Measurements from ENCODE around the gene WIPF2. TPM values are rescaled to one million over a fixed set of nuclear protein-coding genes. Genes with fewer than 3 reads are reported as not detected.
"Not testable (repeated sequence)": the region's sequence is repeated elsewhere in the genome, so short reads cannot be mapped to it uniquely, and the experiment has no call there.

The WIPF2 gene
- total RNA-seq, 1 experiment from 2014 or later = 12.7 TPM

DNA sequence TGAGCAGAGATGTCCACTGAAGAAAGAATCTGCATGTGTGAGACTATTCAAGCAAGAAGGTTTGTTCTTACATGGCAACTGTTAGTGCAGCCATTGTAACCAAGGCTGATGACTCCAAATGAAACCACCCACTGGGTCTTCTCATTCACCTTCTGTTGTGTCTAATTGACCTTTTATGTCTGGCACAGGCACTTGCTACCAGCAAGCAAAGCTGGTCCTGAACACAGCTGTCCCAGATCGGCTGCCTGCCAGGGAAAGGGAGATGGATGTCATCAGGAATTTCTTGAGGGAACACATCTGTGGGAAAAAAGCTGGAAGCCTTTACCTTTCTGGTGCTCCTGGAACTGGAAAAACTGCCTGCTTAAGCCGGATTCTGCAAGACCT lies 72.2 kb downstream of the WIPF2 start:
- no peak for DNase-seq (ENCODE audit: extremely low read depth, low read depth)

GRCh38 chr17:40293363-40293762 lies 74.3 kb downstream of the WIPF2 start:
- no peak for DNase-seq (ENCODE audit: extremely low read depth, low read depth)

DNA sequence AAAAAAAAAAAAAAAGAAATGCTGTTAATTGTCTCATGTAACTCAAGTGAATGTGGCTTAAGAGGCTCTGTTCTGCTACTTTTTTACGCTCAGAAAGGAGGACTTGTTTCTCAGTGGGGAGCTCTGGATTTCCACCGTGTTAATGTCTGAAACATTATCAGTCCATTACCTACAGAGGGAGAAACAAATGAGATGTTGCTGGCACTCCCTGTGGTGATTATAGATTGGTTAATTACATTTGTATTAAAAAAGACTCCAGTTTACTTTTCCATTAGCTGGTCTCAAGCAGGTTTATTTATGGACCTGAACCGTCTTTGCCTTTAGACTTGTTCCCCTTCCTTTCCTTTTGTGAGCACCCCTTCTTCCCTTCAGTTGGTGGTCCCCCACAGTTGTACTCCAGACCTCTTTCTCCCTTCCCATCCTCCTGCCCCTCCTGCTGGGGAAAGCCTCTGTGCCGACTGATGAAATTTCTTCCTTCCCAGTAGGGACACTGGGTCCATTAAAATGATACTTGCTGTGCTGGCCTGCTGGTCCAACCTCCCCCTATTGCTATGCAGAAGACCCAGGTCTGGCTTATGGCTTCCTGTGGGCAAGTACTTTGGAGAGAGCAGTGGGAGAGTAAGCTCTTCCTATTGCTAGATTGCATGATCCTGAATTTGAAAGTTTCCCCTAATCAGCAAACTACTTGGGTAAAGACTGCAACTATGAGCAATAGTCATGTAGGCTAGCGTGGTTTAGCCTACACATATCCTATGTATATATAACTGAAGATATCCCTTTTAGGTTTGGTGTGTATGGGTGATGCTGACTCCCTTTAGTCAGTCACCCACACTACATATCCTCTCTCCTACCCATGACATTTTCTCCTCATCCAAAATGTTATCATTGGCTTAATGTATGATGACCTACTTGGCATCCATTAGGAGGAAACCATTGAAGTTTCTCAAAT lies 76.7 kb downstream of the WIPF2 start:
- DNase-seq (ENCODE audit: extremely low read depth, low read depth) = no peak

DNA sequence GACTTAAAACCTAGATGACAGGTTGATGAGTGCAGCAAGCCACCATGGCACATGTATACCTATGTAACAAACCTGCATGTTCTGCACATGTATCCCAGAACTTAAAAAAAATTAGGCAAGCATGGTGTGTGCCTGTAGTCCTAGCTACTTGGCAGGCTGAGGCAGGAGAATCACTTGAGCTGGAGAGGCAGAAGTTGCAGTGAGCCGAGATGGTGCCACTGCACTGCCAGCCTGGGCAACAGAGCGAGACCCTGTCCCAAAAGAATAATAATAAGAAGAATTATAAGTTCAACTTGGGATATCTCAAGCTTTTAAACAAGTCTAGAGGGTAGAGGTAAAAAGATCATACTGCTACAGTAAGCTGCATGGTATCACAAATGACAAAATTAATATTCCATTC lies 78.4 kb downstream of the WIPF2 start:
- no peak for DNase-seq (ENCODE audit: extremely low read depth, low read depth)

GRCh38 chr17:40298726-40299125 lies 79.6 kb downstream of the WIPF2 start:
- DNase-seq (ENCODE audit: extremely low read depth, low read depth) = no peak

DNA sequence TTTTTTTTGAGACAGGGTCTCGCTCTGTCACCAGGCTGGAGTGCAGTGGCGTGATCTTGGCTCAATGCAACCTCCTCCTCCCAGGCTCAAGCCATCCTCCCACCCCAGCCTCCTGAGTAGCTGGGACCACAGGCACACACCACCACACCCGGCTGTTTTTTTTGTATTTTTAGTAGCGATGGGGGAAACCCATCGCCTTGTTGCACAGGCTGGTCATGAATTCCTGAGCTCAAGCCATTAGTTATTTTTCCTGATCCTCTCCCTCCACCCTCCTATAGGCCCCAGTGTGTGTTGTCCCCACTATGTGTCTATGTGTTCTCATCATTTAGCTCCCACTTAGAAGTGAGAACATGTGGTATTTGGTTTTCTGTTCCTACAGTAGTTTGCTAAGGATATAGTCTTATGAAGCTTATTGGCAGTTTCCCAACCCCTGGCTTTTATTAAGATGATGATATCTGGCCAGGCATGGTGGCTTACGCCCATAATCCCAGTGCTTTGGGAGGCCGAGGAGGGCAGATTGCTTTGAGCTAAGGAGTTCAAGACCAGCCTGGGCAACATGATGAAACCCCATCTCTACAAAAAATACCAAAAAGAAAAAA lies 80.2 kb downstream of the WIPF2 start:
- DNase-seq (ENCODE audit: extremely low read depth, low read depth) = not testable (repeated sequence)

DNA sequence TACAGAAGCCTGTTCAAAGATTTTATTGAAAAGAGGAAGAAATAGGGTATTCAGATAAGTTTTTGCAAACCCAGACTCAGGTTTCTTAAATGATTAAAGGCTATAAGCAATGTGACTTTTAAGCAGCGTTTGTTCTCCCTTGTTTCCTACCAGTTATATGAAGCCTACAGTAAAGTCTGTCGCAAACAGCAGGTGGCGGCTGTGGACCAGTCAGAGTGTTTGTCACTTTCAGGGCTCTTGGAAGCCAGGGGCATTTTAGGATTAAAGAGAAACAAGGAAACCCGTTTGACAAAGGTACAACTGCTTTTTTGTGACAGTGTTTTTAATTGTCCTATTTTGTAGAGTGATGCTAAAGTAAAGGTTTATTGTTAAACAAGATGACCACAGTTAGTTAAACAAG lies 82.2 kb downstream of the WIPF2 start:
- DNase-seq (ENCODE audit: extremely low read depth, low read depth) = peak; percentile 31

DNA sequence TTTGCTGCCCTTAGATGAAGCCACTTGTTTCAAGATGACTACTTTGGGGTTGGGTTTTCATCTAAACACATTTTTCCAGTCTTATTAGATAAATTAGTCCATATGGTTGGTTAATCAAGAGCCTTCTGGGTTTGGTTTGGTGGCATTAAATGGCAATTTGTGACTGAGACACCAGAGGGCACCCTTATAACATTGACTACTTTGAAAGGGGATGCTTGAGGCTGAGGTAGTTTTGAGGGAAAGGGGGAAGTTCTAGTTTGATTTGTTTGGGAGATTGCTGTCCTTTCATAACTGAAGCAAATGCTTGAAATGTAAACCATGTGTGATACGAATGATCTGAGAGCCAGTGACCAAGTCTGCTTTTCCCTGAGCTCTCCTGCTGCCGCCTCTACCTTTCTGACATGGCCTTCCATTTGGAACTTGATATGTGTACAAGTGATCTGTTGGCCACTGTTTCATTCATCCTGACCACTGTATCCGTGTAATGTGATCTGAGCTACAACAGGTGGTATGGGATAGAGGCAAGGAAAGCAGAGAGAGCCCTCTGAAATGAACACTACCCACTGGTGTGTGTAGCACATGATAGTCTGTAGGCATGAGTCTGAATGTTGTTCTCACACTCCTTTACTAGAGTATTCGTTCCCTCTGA lies 84.0 kb downstream of the WIPF2 start:
- DNase-seq (ENCODE audit: extremely low read depth, low read depth) = peak; percentile 65

GRCh38 chr17:40303708-40304551 lies 84.8 kb downstream of the WIPF2 start:
- no peak for DNase-seq (ENCODE audit: extremely low read depth, low read depth)

- not testable (repeated sequence) for DNase-seq (ENCODE audit: extremely low read depth, low read depth)
Observed at GRCh38 chr17:40304552-40304863, 85.4 kb downstream of the WIPF2 start.

DNA sequence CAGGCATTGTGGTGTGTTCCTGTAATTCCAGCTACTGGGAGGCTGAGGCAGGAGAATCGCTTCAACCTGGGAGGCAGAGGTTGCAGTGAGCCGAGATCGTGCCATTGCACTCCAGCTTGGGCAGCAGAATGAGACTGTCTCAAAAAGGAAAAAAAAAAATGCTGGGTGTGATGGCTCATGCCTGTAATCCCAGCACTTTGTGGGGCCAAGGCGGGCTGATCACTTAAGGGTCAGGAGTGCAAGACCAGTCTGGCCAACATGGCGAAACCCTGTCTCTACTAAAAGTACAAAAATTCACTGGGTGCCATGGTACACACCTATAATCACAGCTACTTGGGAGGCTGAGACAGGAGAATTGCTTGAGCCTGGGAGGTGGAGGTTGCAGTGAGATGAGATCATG lies 85.8 kb downstream of the WIPF2 start:
- DNase-seq (ENCODE audit: extremely low read depth, low read depth) = not testable (repeated sequence)

DNA sequence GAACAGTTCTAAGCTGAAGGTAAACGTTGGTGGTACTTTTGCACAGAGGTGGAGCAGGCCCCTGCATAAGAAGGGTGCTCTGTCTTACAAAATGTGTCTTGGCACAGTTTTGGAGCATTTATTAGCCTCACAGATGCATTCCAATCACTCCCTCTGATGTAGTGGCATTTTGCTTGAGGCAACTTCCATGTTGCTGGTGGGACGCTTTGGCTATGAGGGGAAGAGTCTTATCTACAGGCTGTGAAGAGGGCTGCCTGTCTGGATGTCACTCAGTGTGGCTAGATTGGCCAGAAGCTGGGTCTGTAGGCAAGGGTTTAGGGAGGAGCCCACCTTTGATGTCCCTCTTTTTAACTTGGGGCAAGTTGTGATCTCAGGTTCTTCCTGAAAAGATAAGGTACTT lies 87.3 kb downstream of the WIPF2 start:
- no peak for DNase-seq (ENCODE audit: extremely low read depth, low read depth)

DNA sequence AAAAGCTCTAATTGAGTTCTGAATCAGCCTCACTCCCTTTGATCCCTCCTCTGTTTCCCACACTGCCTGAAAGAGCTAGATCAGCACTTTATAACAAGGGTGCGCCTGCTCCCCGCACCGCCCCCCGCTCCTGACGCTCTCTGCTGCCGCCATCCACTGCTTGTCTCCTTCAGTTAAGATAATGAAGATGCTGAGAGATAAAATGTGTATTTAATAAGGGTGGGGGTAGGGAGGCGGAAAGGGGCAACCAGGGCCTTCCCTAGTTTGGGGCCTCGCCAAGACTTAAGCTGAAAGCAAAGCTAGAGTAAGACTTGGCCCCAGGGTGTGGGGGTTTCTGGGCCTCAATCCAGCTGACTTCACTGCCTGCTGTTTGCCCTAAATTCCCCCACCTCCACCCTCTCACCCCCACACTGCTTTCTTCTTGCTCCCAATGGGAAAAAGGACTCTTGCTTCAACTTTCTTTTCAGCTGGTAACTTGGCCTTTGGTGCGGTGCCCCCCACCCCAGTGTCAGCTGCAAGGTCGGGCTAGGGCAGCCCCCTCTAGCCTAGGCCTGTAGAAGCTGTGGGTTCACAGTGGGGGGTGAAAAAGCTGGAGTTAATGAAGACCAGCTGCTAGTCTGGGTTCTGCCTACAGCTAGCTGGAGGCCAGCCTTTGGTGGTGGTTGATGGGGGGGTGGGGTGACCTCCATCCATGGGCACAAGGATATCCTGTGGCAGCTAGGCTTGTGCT lies 88.1 kb downstream of the WIPF2 start:
- no peak for DNase-seq (ENCODE audit: extremely low read depth, low read depth)

- no peak for DNase-seq (ENCODE audit: extremely low read depth, low read depth)
Observed at GRCh38 chr17:40307740-40308239, 88.7 kb downstream of the WIPF2 start.

DNA sequence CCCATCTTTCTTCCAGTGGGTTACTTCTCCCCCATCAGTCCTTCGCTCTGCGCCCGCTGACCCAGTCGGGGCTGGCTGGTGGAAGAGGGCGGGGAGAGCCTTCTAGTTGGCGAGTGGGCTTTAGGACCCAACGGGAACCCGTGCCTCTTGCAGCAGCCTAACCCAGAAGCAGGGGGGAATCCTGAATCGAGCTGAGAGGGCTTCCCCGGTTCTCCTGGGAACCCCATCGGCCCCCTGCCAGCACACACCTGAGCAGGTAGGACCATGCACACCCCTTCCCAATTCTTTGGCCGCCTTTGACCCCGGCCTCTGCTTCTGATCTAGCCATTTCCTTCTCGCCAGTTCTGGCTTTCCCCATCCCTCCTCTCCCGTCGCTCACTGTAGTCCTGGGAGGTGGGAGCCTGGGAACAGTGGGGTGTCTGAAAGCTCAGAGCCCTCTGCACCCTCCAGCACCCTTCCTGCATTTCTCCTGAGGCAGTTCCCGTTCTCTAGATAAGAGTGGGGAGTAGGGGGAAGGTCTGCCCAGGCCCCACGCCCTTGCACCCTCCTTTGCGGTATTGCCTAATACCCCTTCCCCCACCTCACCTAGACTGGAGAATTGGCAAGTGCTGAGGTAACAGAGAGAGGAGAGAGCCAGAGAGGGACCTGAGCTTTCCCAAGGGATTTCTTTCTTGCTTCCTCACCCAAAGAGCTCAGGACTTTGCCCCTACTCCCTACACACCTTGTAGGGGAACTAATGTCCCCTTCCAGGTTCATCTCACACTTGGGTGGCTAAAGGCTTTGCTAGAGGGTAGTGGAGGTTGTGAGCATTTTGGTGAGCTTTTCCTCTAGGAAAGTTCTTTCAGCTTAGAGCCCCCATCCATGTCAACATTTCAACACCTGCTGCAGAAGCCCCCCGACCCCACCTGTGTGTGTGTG lies 90.2 kb downstream of the WIPF2 start, which contains the start of gene RARA:
Gene RARA (plus strand): TSS at position 150 of the 918 bp plus-strand sequence. CDS start 22,039 bp downstream, outside the sequence.
- no peak for DNase-seq (ENCODE audit: extremely low read depth, low read depth)

DNA sequence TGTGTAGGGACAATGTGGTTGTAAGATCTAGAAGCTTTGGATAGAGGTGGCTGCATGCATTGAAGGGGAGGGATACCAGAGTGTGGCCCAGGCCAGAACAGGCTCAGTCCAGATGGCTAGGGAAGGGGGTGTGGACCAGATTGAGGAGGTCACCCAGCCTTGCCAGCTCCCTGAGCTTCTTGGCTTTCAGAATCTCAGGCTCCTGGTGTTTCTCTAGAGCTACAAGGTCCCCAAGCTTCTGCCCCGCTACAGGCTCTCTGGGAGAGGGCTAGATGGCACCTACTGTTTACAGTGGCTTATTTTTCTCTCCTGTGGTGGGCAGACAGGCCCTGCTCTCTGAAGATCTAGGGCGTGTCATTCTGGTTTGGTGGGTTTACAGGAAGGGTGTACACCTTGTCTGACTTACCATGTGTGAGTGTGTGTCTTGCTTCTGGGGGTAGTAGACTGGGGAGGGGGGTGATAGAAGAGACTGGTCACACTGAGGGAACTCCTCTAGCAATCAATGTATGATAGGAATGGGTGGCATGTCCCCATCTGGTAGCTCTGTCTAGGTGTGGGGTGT lies 90.9 kb downstream of the WIPF2 start:
- DNase-seq (ENCODE audit: extremely low read depth, low read depth) = no peak

DNA sequence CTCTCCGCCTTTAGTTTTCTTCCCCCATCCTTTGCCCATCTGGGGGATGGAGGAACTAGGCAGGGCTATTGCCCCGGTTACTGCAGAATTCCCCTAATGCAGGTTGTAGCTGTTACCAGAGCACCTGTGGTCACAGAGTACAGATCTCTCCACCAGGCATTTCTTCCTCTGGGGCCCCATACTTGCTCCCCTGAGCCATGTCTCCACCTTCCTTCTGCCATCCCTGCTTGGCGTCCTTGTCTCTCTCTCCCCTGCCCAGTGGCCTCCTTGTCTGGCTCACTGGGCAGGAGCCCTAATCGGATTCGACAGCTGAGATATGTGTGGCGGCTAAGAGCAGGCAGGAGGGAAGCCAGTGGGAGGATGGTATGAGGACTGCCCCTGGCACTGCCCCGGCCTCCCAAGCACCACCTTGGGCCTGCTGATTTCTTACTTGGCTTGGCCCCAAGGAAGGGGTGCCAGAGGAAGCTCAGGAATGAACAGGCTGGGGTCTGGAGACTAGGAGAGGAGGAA lies 91.8 kb downstream of the WIPF2 start:
- DNase-seq (ENCODE audit: extremely low read depth, low read depth) = no peak

GRCh38 chr17:40311575-40311974 lies 92.5 kb downstream of the WIPF2 start:
- DNase-seq (ENCODE audit: extremely low read depth, low read depth) = no peak
